Measurements from ENCODE around the gene XKR8.

- TF ChIP-seq, protein P1, sequence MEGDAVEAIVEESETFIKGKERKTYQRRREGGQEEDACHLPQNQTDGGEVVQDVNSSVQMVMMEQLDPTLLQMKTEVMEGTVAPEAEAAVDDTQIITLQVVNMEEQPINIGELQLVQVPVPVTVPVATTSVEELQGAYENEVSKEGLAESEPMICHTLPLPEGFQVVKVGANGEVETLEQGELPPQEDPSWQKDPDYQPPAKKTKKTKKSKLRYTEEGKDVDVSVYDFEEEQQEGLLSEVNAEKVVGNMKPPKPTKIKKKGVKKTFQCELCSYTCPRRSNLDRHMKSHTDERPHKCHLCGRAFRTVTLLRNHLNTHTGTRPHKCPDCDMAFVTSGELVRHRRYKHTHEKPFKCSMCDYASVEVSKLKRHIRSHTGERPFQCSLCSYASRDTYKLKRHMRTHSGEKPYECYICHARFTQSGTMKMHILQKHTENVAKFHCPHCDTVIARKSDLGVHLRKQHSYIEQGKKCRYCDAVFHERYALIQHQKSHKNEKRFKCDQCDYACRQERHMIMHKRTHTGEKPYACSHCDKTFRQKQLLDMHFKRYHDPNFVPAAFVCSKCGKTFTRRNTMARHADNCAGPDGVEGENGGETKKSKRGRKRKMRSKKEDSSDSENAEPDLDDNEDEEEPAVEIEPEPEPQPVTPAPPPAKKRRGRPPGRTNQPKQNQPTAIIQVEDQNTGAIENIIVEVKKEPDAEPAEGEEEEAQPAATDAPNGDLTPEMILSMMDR (IDR thresholded peaks at IDR 0.05): no peak
- no peak for TF ChIP-seq POLR2A (IDR thresholded peaks at IDR 0.05)
These were observed 32.5 kb downstream of the XKR8 start for GRCh38 chr1:27992276-27992675.
